Measurements from ENCODE around the gene TINAG. TPM values are rescaled to one million over a fixed set of nuclear protein-coding genes. Genes with fewer than 3 reads are reported as not detected.
"Not testable (repeated sequence)": the region's sequence is repeated elsewhere in the genome, so short reads cannot be mapped to it uniquely, and the experiment has no call there.

Gene TINAG
- polyA plus RNA-seq, 4 donors: 13.4 to 31.6 (median 18.5) TPM

GRCh38 chr6:54320871-54321270 lies 12.6 kb downstream of the TINAG start:
- H3K27me3 ChIP-seq (ENCODE audit: control insufficient read depth in 3 of 3, insufficient read depth in 3 of 3, low read length in 3 of 3): no peaks in the 10 kb centered on the region
- no peaks in the 10 kb centered on the region for H3K4me1 ChIP-seq (ENCODE audit: control insufficient read depth in 3 of 3, insufficient read depth in 2 of 3, low read depth in 1 of 3, low read length in 2 of 3)
- FAIRE-seq (no peak), DNase-seq (no peak)
- no peak overlapping the region for H3K4me3 ChIP-seq (ENCODE audit: low read depth in 1 of 3, low read length in 3 of 3)
- H3K27ac ChIP-seq (ENCODE audit: low read depth in 1 of 3, low read length in 2 of 3): no peak overlapping the region
- 55 to 81% (median 57%) methylated on average over 1 of the region's 1 CpG for WGBS, 3 donors
- no peaks in the 10 kb centered on the region for H3K9me3 ChIP-seq (ENCODE audit: control insufficient read depth in 2 of 2, insufficient read depth in 1 of 2, low read depth in 1 of 2, low read length in 1 of 2)
- H3K36me3 ChIP-seq (ENCODE audit: control insufficient read depth in 3 of 3, insufficient read depth in 2 of 3, low read depth in 1 of 3, low read length in 3 of 3): peaks cover 0 to 8% (median 6%) of the 10 kb centered on the region in 3 donors

DNA sequence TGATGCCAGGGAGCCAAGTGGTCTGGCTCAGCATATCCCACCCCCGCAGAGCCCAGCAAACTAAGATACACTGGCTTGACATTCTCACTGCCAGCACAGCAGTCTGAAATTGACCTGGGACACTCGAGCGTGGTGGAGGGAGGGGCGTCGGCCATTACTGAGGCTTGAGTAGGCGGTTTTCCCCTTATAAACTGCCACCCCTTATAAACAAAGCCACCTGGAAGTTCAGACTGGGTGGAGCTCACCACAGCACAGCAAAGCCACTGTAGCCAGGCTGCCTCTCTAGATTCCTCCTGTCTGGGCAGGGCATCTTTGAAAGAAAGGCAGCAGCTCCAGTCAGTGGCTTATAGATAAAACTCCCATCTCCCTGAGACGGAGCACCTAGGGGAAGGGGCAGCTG lies 19.4 kb downstream of the TINAG start:
- DNase-seq: no peak
- WGBS, 3 donors: 85 to 92% (median 85%) methylated on average over 7 of the region's 7 CpGs
- no peak overlapping the region for H3K4me3 ChIP-seq (ENCODE audit: low read depth in 1 of 3, low read length in 3 of 3)
- H3K4me1 ChIP-seq (ENCODE audit: control insufficient read depth in 3 of 3, insufficient read depth in 2 of 3, low read depth in 1 of 3, low read length in 2 of 3): no peaks in the 10 kb centered on the region
- no peaks in the 10 kb centered on the region for H3K27me3 ChIP-seq (ENCODE audit: control insufficient read depth in 3 of 3, insufficient read depth in 3 of 3, low read length in 3 of 3)
- H3K9me3 ChIP-seq (ENCODE audit: control insufficient read depth in 2 of 2, insufficient read depth in 1 of 2, low read depth in 1 of 2, low read length in 1 of 2): peaks cover 0 to 18% of the 10 kb centered on the region in 2 donors
- no peak for FAIRE-seq
- H3K27ac ChIP-seq (ENCODE audit: low read depth in 1 of 3, low read length in 2 of 3): no peak overlapping the region
- peaks cover 0 to 17% (median 5%) of the 10 kb centered on the region in 3 donors for H3K36me3 ChIP-seq (ENCODE audit: control insufficient read depth in 3 of 3, insufficient read depth in 2 of 3, low read depth in 1 of 3, low read length in 3 of 3)

DNA sequence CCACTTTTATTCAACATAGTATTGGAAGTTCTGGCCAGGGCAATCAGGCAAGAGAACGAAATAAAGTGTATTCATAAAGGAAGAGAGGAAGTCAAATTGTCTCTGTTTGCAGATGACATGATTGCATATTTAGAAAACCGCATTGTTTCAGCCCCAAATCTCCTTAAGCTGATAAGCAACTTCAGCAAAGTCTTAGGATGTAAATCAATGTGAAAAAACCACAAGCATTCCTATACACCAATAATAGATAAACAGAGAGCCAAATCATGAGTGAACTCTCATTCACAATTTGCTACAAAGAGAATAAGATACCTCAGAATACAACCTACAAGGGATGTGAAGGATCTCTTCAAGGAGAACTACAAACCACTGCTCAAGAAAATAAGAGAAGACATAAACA lies 23.3 kb downstream of the TINAG start:
- not testable (repeated sequence) for FAIRE-seq, DNase-seq

DNA sequence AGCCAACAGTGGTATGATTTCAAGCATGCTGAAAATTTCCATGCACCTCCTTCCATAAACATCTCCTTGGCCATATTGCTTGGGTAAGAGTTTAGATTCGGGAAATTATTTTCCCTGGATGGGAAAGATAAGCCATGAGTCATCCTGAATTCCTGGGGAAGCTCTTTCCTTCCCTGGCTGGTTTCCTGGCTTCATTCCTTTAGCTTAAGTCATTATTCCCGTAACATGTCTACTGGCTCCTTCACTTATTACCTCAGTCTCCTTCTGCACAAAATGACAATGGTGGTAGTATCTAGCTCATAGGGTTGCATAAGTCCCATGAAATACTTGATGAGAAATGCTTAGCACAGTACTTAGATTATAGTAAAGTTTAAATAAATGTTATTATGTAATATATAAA lies 27.6 kb downstream of the TINAG start:
- WGBS, 3 donors: 49 to 78% (median 67%) methylated on average over 2 of the region's 2 CpGs
- no peaks in the 10 kb centered on the region for H3K36me3 ChIP-seq (ENCODE audit: control insufficient read depth in 3 of 3, insufficient read depth in 2 of 3, low read depth in 1 of 3, low read length in 3 of 3)
- FAIRE-seq: no peak

More for the DNA sequence above, 23.3 kb downstream of the TINAG start:
- Histone ChIP-seq H3K9me3 (ENCODE audit: control insufficient read depth in 2 of 2, insufficient read depth in 1 of 2, low read depth in 1 of 2, low read length in 1 of 2) (peaks cover 0 to 18% of the 10 kb centered on the region in 2 donors), H3K36me3 (ENCODE audit: control insufficient read depth in 3 of 3, insufficient read depth in 2 of 3, low read depth in 1 of 3, low read length in 3 of 3) (peaks cover 0 to 14% (median 5%) of the 10 kb centered on the region in 3 donors)
- 64 to 75% (median 74%) methylated on average over 2 of the region's 2 CpGs for WGBS, 3 donors
- not testable (repeated sequence) for H3K4me1 ChIP-seq (ENCODE audit: control insufficient read depth in 3 of 3, insufficient read depth in 2 of 3, low read depth in 1 of 3, low read length in 2 of 3); H3K27ac ChIP-seq (ENCODE audit: low read depth in 1 of 3, low read length in 2 of 3); H3K4me3 ChIP-seq (ENCODE audit: low read depth in 1 of 3, low read length in 3 of 3); H3K27me3 ChIP-seq (ENCODE audit: control insufficient read depth in 3 of 3, insufficient read depth in 3 of 3, low read length in 3 of 3)

GRCh38 chr6:54353975-54354374 lies 45.7 kb downstream of the TINAG start:
- peaks cover 0 to 2% (median 0%) of the 10 kb centered on the region in 3 donors for H3K36me3 ChIP-seq (ENCODE audit: control insufficient read depth in 3 of 3, insufficient read depth in 2 of 3, low read depth in 1 of 3, low read length in 3 of 3)
- no peaks in the 10 kb centered on the region for H3K4me1 ChIP-seq (ENCODE audit: control insufficient read depth in 3 of 3, insufficient read depth in 2 of 3, low read depth in 1 of 3, low read length in 2 of 3)
- no peak for DNase-seq
- no peak overlapping the region for H3K27ac ChIP-seq (ENCODE audit: low read depth in 1 of 3, low read length in 2 of 3)
- no peak for FAIRE-seq
- H3K4me3 ChIP-seq (ENCODE audit: low read depth in 1 of 3, low read length in 3 of 3): no peak overlapping the region
- no peaks in the 10 kb centered on the region for H3K9me3 ChIP-seq (ENCODE audit: control insufficient read depth in 2 of 2, insufficient read depth in 1 of 2, low read depth in 1 of 2, low read length in 1 of 2)
- no peaks in the 10 kb centered on the region for H3K27me3 ChIP-seq (ENCODE audit: control insufficient read depth in 3 of 3, insufficient read depth in 3 of 3, low read length in 3 of 3)
- 93 to 96% (median 95%) methylated on average over 2 of the region's 2 CpGs for WGBS, 3 donors

More for the DNA sequence above, 27.6 kb downstream of the TINAG start:
- peaks cover 0 to 2% of the 10 kb centered on the region in 2 donors for H3K9me3 ChIP-seq (ENCODE audit: control insufficient read depth in 2 of 2, insufficient read depth in 1 of 2, low read depth in 1 of 2, low read length in 1 of 2)
- no peak for DNase-seq
- no peaks in the 10 kb centered on the region for H3K27me3 ChIP-seq (ENCODE audit: control insufficient read depth in 3 of 3, insufficient read depth in 3 of 3, low read length in 3 of 3)
- no peaks in the 10 kb centered on the region for H3K4me1 ChIP-seq (ENCODE audit: control insufficient read depth in 3 of 3, insufficient read depth in 2 of 3, low read depth in 1 of 3, low read length in 2 of 3)
- H3K4me3 ChIP-seq (ENCODE audit: low read depth in 1 of 3, low read length in 3 of 3): no peak overlapping the region
- no peak overlapping the region for H3K27ac ChIP-seq (ENCODE audit: low read depth in 1 of 3, low read length in 2 of 3)

DNA sequence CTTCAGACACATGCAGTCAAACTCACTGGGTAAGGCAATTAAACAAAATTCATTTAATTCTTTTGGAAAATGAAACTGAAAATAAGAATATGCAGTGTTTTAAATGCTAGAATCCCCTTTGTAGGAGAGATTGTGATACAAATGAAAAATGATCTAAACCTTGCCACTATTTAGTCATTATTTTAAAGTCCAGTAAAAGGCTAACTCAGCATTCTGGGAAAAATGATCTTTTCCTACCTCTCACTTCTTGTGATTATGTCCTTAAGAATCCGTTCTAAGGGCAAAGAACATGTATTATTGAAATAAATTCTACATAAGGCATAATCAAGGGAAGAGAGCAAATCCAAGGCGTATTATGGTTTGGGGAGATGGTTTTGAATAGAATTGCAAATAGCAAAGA lies 46.4 kb downstream of the TINAG start:
- no peaks in the 10 kb centered on the region for H3K27me3 ChIP-seq (ENCODE audit: control insufficient read depth in 3 of 3, insufficient read depth in 3 of 3, low read length in 3 of 3)
- H3K27ac ChIP-seq (ENCODE audit: low read depth in 1 of 3, low read length in 2 of 3): no peak overlapping the region
- peaks cover 0 to under 1% (median 0%) of the 10 kb centered on the region in 3 donors for H3K36me3 ChIP-seq (ENCODE audit: control insufficient read depth in 3 of 3, insufficient read depth in 2 of 3, low read depth in 1 of 3, low read length in 3 of 3)
- DNase-seq (no peak), FAIRE-seq (no peak)
- no peaks in the 10 kb centered on the region for H3K9me3 ChIP-seq (ENCODE audit: control insufficient read depth in 2 of 2, insufficient read depth in 1 of 2, low read depth in 1 of 2, low read length in 1 of 2)
- no peaks in the 10 kb centered on the region for H3K4me1 ChIP-seq (ENCODE audit: control insufficient read depth in 3 of 3, insufficient read depth in 2 of 3, low read depth in 1 of 3, low read length in 2 of 3)
- no peak overlapping the region for H3K4me3 ChIP-seq (ENCODE audit: low read depth in 1 of 3, low read length in 3 of 3)
- 77 to 85% (median 81%) methylated on average over 2 of the region's 2 CpGs for WGBS, 3 donors

DNA sequence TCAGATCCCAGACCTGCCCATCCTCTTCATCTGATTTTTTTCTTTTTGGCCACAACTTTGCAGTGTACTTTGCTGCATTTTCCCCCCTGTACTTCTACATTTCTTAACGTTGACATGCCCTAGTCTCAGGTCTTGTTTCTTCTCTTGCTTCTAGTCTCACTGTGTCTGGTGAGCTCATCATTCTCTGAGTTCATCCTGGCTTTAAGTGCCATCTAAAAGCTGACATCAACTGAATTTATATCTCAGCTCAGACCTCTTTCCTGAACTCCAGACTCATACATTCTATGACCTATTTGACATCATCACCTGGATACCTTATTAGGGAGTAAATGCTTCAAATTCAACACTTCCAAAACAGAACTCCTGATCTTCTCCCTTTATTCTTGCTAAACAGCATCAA lies 48.9 kb downstream of the TINAG start:
- Histone ChIP-seq H3K27ac (ENCODE audit: low read depth in 1 of 3, low read length in 2 of 3) (no peak overlapping the region), H3K27me3 (ENCODE audit: control insufficient read depth in 3 of 3, insufficient read depth in 3 of 3, low read length in 3 of 3) (no peaks in the 10 kb centered on the region), H3K36me3 (ENCODE audit: control insufficient read depth in 3 of 3, insufficient read depth in 2 of 3, low read depth in 1 of 3, low read length in 3 of 3) (no peaks in the 10 kb centered on the region), H3K4me1 (ENCODE audit: control insufficient read depth in 3 of 3, insufficient read depth in 2 of 3, low read depth in 1 of 3, low read length in 2 of 3) (no peaks in the 10 kb centered on the region), H3K4me3 (ENCODE audit: low read depth in 1 of 3, low read length in 3 of 3) (no peak overlapping the region), H3K9me3 (ENCODE audit: control insufficient read depth in 2 of 2, insufficient read depth in 1 of 2, low read depth in 1 of 2, low read length in 1 of 2) (no peaks in the 10 kb centered on the region)
- FAIRE-seq: no peak
- DNase-seq: no peak
- 69 to 74% (median 73%) methylated on average over 1 of the region's 1 CpG for WGBS, 3 donors

- DNase-seq (peak; percentile 7 to 60), FAIRE-seq (no peak)
- Histone ChIP-seq H3K4me1 (ENCODE audit: control insufficient read depth in 3 of 3, insufficient read depth in 2 of 3, low read depth in 1 of 3, low read length in 2 of 3) (no peaks in the 10 kb centered on the region), H3K27me3 (ENCODE audit: control insufficient read depth in 3 of 3, insufficient read depth in 3 of 3, low read length in 3 of 3) (no peaks in the 10 kb centered on the region), H3K36me3 (ENCODE audit: control insufficient read depth in 3 of 3, insufficient read depth in 2 of 3, low read depth in 1 of 3, low read length in 3 of 3) (no peaks in the 10 kb centered on the region), H3K27ac (ENCODE audit: low read depth in 1 of 3, low read length in 2 of 3) (no peak overlapping the region), H3K4me3 (ENCODE audit: low read depth in 1 of 3, low read length in 3 of 3) (no peak overlapping the region), H3K9me3 (ENCODE audit: control insufficient read depth in 2 of 2, insufficient read depth in 1 of 2, low read depth in 1 of 2, low read length in 1 of 2) (no peaks in the 10 kb centered on the region)
- 46 to 83% (median 71%) methylated on average over 1 of the region's 1 CpG for WGBS, 3 donors
These were observed 52.9 kb downstream of the TINAG start for GRCh38 chr6:54361188-54361587.

- no peak for DNase-seq
- Histone ChIP-seq H3K27me3 (ENCODE audit: control insufficient read depth in 3 of 3, insufficient read depth in 3 of 3, low read length in 3 of 3) (no peaks in the 10 kb centered on the region), H3K27ac (ENCODE audit: low read depth in 1 of 3, low read length in 2 of 3) (no peak overlapping the region), H3K36me3 (ENCODE audit: control insufficient read depth in 3 of 3, insufficient read depth in 2 of 3, low read depth in 1 of 3, low read length in 3 of 3) (no peaks in the 10 kb centered on the region), H3K4me3 (ENCODE audit: low read depth in 1 of 3, low read length in 3 of 3) (no peak overlapping the region), H3K9me3 (ENCODE audit: control insufficient read depth in 2 of 2, insufficient read depth in 1 of 2, low read depth in 1 of 2, low read length in 1 of 2) (no peaks in the 10 kb centered on the region), H3K4me1 (ENCODE audit: control insufficient read depth in 3 of 3, insufficient read depth in 2 of 3, low read depth in 1 of 3, low read length in 2 of 3) (no peaks in the 10 kb centered on the region)
- no peak for FAIRE-seq
- WGBS, 3 donors: 92 to 99% (median 97%) methylated on average over 1 of the region's 1 CpG
These were observed 53.5 kb downstream of the TINAG start for GRCh38 chr6:54361734-54362133.

Data from small intestine (tissue), 7 donors.